ENCODE data around the gene TROAP.

TROAP gene

GRCh38 chr12:49344486-49345050, 21.5 kb downstream of the TROAP start:
- DNase-seq: no peak

GRCh38 chr12:49345051-49345824, 22.2 kb downstream of the TROAP start:
- DNase-seq: no peak

GRCh38 chr12:49345825-49346658, 23.0 kb downstream of the TROAP start:
- no peak for DNase-seq

- no peak for DNase-seq
Measured at GRCh38 chr12:49346659-49347310, 23.7 kb downstream of the TROAP start, which contains the start of gene DNAJC22. DNAJC22 (plus strand) TSS chr12:49346888; CDS start chr12:49348873, 1,985 bp downstream.

GRCh38 chr12:49347311-49348193, 24.5 kb downstream of the TROAP start:
- peak; percentile 81 for DNase-seq

- DNase-seq: no peak
Measured at GRCh38 chr12:49348781-49349180, 25.7 kb downstream of the TROAP start.

- DNase-seq: no peak
Measured at GRCh38 chr12:49349266-49349665, 26.2 kb downstream of the TROAP start.

GRCh38 chr12:49352351-49352750, 29.3 kb downstream of the TROAP start:
- DNase-seq: no peak

- no peak for DNase-seq
Measured at GRCh38 chr12:49355913-49356312, 32.9 kb downstream of the TROAP start.

- DNase-seq: no peak
Measured at GRCh38 chr12:49357103-49357678, 34.1 kb downstream of the TROAP start.

GRCh38 chr12:49358483-49359141, 35.6 kb downstream of the TROAP start:
- DNase-seq: peak; percentile 71

GRCh38 chr12:49359671-49360070, 36.6 kb downstream of the TROAP start:
- no peak for DNase-seq

- DNase-seq: no peak
Measured at GRCh38 chr12:49362077-49362476, 39.0 kb downstream of the TROAP start.

- DNase-seq: no peak
Measured at GRCh38 chr12:49364989-49365388, 41.9 kb downstream of the TROAP start.

- DNase-seq: no peak
Measured at GRCh38 chr12:49365542-49365941, 42.5 kb downstream of the TROAP start.

GRCh38 chr12:49366096-49366651, 43.1 kb downstream of the TROAP start:
- no peak for DNase-seq

GRCh38 chr12:49366652-49367380, 43.8 kb downstream of the TROAP start:
- DNase-seq: peak; percentile 96

- no peak for DNase-seq
Measured at GRCh38 chr12:49367381-49368239, 44.6 kb downstream of the TROAP start, which contains the start of gene SPATS2. SPATS2 (plus strand) TSS chr12:49367462; CDS start chr12:49461013, 93,551 bp downstream.

GRCh38 chr12:49368240-49368600, 45.2 kb downstream of the TROAP start:
- DNase-seq: no peak

All from activated CD4-positive, alpha-beta T cell treated with anti-CD3 and anti-CD28 coated beads, Interleukin-2, Interleukin-6, amounts not matched to agents 100 ng/mL and 50 ng/mL, durations not matched to agents 16 hours and 8 hours (primary cell).